ENCODE measurements around the gene RETREG2.

DNA sequence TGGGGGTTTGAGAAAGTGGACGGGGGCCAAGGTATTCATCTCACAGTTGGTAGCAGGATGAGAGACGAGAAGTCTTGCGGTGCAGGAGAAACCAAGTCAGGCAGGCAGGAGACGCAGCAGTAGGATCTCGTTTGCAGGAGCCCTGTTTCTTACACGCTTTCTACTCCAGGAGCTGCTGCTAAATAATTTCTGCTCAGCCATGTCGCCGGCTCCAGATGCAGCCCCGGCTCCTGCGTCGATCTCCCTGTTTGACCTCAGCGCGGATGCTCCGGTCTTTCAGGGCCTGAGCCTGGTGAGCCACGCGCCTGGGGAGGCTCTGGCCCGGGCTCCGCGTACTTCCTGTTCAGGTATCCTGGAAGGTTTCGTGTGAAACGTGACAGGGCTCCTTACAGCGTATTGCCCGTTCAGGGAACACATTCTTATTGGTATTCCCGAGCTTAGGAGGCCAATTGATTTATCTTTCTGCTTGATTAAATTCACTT lies 52.0 kb downstream of the RETREG2 start:
- TF ChIP-seq, protein P1, sequence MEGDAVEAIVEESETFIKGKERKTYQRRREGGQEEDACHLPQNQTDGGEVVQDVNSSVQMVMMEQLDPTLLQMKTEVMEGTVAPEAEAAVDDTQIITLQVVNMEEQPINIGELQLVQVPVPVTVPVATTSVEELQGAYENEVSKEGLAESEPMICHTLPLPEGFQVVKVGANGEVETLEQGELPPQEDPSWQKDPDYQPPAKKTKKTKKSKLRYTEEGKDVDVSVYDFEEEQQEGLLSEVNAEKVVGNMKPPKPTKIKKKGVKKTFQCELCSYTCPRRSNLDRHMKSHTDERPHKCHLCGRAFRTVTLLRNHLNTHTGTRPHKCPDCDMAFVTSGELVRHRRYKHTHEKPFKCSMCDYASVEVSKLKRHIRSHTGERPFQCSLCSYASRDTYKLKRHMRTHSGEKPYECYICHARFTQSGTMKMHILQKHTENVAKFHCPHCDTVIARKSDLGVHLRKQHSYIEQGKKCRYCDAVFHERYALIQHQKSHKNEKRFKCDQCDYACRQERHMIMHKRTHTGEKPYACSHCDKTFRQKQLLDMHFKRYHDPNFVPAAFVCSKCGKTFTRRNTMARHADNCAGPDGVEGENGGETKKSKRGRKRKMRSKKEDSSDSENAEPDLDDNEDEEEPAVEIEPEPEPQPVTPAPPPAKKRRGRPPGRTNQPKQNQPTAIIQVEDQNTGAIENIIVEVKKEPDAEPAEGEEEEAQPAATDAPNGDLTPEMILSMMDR (IDR thresholded peaks at IDR 0.05): no peak
- TF ChIP-seq POLR2AphosphoS5 (IDR thresholded peaks at IDR 0.05; ENCODE audit: insufficient read depth in 1 of 2, low read depth in 1 of 2) (no peak), POLR2A (IDR thresholded peaks at IDR 0.05) (no peak)
